Loucy (cell line): Measurements from ENCODE around the gene DPYSL4.

Experiments used
- CTCF ChIP-seq: fragments of 200-600 bp; sonication (generic); conservative IDR thresholded peaks from 2 replicates; pipeline ENCODE4 v1.5.1; 2014; ENCODE audit warnings: mild to moderate bottlenecking, antibody characterized with exemption, low read length
- EZH2phosphoT487 ChIP-seq: fragments of 200-600 bp; IDR thresholded peaks from 2 replicates; pipeline ENCODE4 v1.6.1; 2018; ENCODE audit warnings: antibody characterized with exemption, mild to moderate bottlenecking, moderate library complexity, borderline replicate concordance

- no peak for TF ChIP-seq CTCF
- no peak for TF ChIP-seq EZH2phosphoT487
Observed at GRCh38 chr10:132148261-132149251, 38.2 kb upstream of the DPYSL4 start.
